ENCODE measurements around the gene FGG. TPM values are rescaled to one million over a fixed set of nuclear protein-coding genes. Genes with fewer than 3 reads are reported as not detected.

Gene FGG
- total and polyA plus RNA-seq, 10 of the 15 experiments (the other 5 are each of a cell fraction or from before 2014, with no cell fraction given) = 1.8 TPM; not detected in 9

GRCh38 chr4:154589296-154590197 lies 22.9 kb downstream of the FGG start:
- no peak overlapping the region for H3K9ac ChIP-seq (ENCODE audit: control insufficient read depth, insufficient read depth, low read length)

More at GRCh38 chr4:154589296-154590197, 22.9 kb downstream of the FGG start:
- no peaks in the 10 kb centered on the region for H3K4me1 ChIP-seq (ENCODE audit: control insufficient read depth, insufficient read depth, low read length)
- 32% methylated on average over 7 of the region's 7 CpGs for WGBS (ENCODE audit: insufficient coverage, insufficient replicate concordance, low lambda C conversion rate, missing lambda C conversion rate)
- no peak overlapping the region for H3K27ac ChIP-seq (ENCODE audit: control insufficient read depth, insufficient read depth)
- TF ChIP-seq ZNF207 (IDR thresholded peaks at IDR 0.05; ENCODE audit: borderline replicate concordance) = no peak
- no peak for TF ChIP-seq RELB (IDR thresholded peaks at IDR 0.05; ENCODE audit: low read depth)
- POLR2A ChIA-PET = no interaction called here
- in situ Hi-C loops (cut with MboI) (no loop called here), intact Hi-C loops (cut with micrococcal nuclease; ENCODE audit: unreplicated experiment) (no loop called here)
- H3K4me3 ChIP-seq = no peak overlapping the region
- CTCF ChIA-PET = interaction anchor here (1.6 kb wide), 1 partner anchor 30 kb away, joined by 4 read pairs; no protein-coding TSS in a partner anchor
- no peaks in the 10 kb centered on the region for H3K9me3 ChIP-seq (replicated peaks; ENCODE audit: control insufficient read depth, insufficient read depth, low read length)
- no peaks in the 10 kb centered on the region; a peak in 1 of 4 replicates for H3K27me3 ChIP-seq (replicated peaks in 1 of 2; ENCODE audit: control insufficient read depth in 2 of 2, insufficient read depth in 2 of 2, low read length in 1 of 2)
- RAD21 ChIA-PET (ENCODE audit: unreplicated experiment) = no interaction called here
- BruUV-seq (replicated peaks) = no TSS peak
- no peaks in the 10 kb centered on the region for H4K20me1 ChIP-seq (ENCODE audit: control insufficient read depth, insufficient read depth)
- H3K36me3 ChIP-seq (ENCODE audit: control insufficient read depth in 2 of 2, insufficient read depth in 2 of 2, low read length in 1 of 2) = no peaks in the 10 kb centered on the region
- FAIRE-seq (no peak), ATAC-seq (no peak), DNase-seq (ENCODE audit: low read depth, low spot score) (no peak)
- no peak overlapping the region for H2AFZ ChIP-seq (ENCODE audit: control insufficient read depth, low read depth, low read length)
- SMC1A ChIA-PET (ENCODE audit: uncharacterized antibody, unreplicated experiment) = interaction anchor here (1.1 to 1.7 kb wide), 2 partner anchors 27 to 29 kb away, joined by 3 to 4 read pairs; no protein-coding TSS in a partner anchor
- no peak overlapping the region for H3K4me2 ChIP-seq (ENCODE audit: control insufficient read depth, insufficient read depth)
- no peaks in the 10 kb centered on the region for H3K79me2 ChIP-seq (ENCODE audit: control insufficient read depth, insufficient read depth, low read length)

All from GM12878 (cell line).